GM19463 (cell line): ENCODE measurements around the gene RANBP9.

Source experiments
- ATAC-seq: cut with Tn5 transposase; IDR thresholded peaks from one replicate; pipeline ENCODE4 v1.9.1; 2021; ENCODE audit warnings: mild to moderate bottlenecking, moderate library complexity; ENCODE audit not compliant: unreplicated experiment

Gene RANBP9

DNA sequence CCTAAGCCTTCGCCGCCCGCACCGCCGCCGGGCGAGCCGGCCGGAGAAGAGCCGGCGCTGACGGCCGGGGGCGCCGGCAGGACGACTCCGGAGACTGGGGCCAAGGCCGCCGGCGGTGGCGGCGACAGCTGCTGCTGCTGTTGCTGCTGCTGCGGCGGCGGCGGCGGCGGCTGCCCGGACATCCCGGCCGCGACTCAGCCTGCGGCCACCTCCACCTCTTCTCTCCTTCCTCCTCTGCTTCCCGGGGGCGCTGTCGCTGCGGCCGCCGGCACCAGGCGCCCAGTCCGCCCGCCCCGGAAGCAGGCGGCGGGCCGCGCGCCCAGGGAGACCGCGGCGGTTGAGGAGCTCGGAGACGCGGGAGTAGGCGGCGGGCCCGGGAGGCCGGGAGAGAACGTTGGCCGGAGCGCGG, 307 bp downstream of the RANBP9 start:
- ATAC-seq = peak; percentile 56

DNA sequence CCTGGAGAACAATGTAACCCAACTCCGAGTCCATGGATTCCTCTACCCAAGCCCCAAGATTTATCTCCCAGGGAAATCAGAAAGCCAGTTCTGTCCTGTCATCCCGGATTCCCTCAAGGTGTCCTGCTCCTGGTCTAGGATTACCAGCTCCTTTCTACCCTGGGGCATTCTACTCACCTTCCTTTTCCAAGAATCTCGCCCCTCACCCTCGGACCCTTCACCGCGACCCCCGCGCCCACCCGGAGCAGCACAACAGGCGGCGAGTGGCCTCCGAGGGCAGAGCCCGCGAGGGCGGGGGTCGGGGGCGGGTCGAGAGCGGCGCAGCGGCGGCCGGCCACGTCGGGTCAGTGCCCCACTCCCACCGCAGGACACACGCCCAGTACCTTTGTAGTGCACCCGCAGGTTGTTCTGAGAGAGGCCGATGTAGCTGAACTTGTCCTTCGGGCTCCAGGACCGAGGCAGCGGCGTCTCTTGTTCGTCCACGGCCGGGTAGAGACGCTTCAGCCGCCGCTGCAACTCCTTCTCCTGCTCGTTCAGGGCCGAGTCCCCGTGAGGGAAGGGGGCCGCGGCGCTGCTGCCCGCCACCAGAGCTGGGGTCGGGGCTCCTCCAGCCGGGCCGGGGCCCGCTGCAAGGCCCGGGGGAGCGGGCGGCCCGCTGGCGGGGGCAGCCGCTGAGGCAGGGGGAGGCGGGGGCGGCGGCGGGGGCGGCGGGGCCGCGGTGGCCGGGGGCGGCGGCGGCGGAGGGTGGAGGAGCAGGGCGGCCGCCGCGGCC, 897 bp downstream of the RANBP9 start:
- ATAC-seq = peak; percentile 4

DNA sequence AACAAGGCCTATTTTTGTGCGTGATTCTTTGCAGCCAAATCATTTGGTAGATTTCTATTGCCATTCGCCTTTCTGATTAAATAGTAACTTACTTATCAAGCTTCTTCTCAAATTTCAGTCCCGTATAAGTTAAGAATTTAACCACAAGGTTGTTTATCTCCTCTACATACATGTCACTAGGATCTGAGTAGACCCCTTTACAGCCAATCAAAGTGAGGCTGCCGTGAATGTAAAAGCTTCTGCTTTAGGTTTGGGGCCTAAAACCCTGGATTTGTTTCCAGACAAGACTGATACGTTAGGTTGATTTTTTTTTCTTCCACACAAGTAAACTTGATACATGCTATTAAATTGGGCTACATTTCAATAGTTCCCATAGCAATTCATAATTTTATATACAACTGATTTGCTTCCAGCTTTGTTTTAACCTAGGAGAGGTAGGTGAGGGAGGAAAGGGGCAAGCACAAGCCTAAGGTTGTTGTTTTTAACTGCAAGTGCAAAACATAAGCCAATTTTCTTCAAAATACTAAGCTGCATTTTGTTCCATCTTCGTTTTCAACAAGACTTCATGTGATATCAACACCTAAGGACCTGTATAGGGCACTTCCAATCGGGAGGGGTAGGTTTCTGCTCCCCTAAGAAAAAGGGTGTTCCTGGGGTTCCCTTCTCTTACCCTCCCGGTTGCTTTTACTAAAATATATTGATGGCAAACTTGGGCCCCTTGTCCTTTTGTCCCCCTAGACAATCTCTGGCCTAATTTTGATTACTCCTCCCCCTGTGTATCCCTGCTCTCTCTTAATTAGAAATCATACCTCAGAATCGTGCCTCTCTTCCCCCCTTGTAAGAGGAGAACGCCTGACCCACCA, 1.7 kb downstream of the RANBP9 start:
- no peak for ATAC-seq

DNA sequence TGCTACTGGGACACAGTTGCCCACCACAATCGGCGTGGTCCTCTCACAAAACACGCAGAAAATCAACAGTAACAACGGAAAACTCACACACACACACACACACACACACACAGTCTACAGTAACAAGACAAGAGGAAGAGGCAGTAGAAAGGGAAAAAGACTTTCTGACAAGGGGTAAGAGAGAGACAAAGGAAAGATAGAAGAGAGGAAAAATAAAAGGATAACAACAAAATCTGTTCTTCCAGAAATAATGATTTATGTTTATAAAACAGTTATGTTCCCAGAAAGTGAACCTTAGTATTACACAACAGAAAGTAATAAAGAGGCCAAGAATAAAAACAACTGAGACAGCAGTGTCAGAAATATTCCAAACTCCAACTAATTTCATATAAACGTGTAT, 2.9 kb downstream of the RANBP9 start:
- ATAC-seq = no peak

DNA sequence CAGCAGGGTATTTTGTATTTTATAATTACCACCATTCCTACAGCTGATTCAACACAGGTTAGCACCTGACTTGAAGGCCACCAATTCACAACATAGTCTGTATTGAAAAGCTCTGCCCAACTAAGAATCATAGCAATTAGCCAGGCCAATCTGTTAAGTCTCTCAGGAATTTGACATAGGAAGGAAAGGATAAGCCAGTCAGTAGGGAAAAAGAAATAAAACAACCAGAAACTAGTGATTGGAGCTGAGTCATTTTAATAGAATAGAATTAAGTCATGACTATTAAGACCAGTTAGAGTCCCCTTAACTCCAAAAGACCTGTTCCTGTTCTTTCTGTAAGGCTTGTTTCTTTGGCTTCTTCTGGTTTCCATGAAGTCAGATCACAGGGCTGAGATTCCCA, 8.1 kb downstream of the RANBP9 start:
- no peak for ATAC-seq

DNA sequence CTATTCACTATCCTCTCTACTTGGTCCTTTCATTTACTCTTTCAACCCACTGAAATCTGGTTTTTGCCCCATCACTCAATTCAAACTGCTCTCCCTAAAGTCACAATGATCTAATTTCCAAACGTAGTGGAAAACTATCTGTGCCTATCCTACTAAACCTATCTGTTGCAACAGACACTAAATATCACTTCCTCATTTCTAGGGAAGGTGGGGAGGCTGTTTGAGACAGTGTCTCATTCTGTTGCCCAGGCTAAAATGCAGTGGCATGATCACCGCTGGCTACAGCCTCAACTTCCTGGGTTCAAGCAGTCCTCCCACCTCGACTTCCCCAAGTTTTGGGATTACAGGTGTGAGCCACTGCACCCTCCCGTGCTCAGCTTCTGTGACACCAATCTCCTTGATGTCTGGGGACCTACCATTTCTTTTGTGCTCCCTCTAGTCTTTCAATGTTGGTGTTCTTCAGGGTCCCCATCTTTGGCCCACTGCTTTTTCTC, 8.8 kb downstream of the RANBP9 start:
- no peak for ATAC-seq

DNA sequence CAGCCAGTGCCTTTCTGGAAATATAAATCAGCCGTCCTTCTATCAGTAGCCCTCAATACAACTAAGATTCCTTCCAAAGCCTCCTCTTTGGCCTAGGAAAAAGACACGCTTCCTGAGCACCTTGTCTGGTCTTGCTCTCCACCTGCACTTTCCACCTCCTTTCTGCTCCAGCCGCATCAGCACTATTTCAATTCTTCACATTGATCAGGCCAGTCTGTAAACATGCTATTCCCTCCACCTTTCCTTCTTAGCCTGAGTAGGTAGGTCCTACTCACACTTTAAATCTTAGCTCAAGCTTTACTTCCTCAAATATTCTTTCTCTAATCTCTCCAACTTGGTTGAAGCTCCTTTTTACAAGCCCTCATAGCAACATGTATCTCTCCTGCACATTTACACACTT, 11.4 kb downstream of the RANBP9 start:
- ATAC-seq = no peak

DNA sequence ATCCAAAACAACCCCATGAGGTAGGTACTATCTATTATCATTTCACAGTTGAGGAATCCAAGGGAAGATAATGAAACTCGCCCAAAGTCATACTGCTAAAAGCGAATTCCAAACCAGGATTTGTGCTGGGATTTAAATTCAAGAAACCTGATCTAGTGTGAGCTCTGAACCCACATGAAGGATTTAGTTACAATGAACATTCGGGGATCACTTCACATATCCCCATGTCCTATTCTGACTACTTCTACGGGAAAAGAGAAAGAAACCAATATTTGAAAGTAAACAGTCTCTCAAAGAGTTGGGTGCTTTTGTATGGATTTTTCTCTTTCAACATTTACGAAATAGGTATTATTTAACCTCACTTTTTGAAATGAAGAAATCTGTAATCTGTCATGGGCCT, 12.9 kb downstream of the RANBP9 start:
- no peak for ATAC-seq

DNA sequence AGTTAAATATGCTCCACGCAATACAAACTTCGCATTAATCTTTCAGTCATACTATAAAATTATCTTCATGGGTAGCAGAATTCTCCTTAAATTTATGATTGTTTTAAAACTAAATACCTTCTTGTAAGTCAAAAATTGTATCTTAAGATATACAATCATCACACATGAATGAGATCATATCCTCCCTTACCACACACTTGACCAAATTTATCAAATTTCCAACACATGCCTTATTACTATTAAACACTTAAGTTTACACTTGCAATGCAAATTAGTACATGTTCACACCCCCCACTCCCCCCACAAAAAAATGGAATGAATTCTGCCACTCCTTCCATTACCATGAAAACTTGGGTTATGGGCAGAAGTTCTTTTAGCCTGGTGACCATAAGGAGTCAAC, 13.8 kb downstream of the RANBP9 start:
- ATAC-seq = no peak

DNA sequence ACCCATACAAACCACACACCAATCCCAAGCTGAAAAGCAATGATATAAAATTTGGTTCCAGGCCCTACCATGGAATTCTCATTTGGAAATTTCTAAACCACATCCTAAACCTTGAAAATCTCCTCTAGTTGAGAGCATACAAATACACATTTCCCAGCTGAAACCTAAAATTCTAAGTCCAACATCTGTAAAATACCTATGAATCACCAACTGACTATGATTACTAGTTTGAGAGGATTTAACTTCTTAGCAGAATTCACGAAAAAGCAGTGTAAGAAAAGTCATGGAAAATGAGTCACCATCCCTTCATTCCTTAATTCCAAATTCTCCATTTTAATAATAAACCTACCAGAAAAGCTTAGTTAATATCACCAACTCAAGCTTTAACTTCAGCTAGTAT, 15.4 kb downstream of the RANBP9 start:
- no peak for ATAC-seq

DNA sequence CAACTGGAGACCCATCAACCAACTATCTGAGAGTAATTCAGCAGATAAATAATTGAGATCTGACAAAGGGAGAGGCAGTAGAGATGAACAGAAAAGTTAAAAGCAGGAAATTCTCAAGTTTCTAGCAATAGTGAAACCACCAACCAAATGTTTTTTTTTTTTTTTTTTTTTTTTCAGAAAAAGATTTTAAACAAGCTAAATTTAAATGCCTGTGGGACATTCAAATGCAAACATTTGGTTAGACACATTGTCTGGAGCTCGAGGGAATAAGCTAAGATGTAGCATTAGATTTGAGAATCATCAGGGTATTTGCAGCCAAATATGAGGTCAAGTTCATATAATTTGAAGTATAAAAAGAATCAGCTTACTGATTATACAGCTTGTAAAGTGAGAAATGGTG, 16.4 kb downstream of the RANBP9 start:
- no peak for ATAC-seq

DNA sequence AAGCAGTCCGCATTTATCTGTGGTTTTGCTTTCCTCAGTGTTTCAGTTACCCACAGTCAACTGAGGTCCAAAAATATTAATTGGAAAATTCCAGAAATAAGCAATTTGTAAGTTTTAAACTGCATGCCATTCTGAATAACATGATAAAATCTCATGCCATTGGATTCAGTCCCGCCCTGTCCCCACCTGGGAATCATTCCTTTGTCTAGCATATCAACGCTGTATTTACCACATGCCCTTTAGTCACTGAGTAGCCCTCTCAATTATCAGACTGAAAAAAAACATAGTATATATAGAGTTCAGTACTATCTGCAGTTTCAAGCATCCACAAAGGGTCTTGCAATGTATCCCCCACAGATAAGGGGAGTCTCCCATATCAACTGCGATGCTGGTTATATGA, 17.1 kb downstream of the RANBP9 start:
- ATAC-seq = no peak

DNA sequence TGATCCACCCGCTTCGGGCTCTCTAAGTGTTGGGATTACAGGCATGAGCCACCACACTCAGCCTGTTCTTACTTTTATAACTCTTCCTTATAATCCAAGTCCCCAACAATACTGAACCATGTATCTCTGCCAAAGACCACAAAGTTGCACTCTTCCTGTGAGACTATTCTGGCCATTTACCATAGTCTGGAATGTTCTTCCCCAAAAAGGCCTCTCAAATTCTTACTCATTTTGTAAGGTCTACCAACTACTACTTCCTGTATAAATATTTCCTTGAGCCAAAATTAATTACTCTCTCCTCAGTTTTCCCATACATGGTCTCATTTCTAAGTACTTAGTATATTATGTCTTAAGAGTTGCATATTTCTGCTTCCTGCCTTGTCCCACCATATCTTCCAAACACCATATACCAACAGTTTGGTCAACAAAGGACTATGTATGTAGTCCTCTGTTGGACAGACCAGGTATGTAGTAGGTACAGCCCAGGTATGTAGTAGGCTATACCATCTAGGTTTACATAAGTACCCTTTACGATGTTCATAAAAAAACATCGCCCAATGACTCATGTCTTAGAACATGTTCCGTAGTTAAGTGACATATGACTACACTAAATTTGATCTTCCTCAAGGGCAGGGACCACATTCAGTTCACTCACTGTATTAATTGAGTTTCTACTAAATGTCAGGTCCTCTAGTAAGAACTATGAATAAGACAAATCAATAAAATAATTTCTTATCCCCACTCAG, 22.0 kb downstream of the RANBP9 start:
- no peak for ATAC-seq

DNA sequence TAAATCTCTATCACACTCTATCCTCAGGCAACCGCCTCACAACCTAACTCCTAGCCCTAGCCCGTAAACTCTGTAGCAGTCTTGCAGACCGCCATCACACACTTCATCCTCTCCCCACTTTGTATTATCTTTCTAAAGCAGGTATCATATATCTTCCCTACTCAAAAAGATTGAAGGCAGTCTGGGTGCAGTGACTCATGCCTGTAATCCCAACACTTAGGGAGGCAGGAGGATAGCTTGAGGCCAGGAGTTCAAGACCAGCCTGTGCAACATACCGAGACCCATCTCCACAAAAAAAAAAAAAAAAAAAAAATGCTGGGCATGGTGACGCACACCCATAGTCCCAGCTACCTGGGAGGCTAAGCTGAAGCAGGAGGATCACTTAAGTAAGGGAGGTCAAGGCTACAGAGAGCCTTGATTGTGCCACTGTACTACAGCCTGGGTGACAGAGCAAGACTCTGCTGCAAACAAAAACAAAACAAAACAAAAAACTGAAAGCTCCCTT, 22.9 kb downstream of the RANBP9 start:
- ATAC-seq = no peak

DNA sequence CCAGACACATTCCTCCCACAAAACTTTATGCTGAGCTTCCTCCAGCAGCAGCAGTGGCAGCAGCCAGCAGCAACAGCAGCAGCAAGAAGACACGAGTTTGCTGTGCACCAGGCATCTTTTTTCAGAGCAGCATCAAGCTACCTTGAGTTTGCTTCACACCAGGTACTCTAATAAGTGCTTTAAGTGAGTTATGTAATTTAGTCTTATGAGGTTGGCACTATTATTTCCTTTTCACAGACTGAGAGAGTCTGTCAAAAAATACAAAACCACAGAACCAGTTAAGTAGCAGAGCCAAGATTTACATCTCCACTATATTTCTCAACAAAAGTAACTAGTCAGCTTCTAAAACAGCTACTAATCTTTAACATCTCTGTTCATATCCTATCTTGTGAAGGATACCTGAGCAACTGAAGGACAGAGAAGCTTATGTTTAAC, 23.7 kb downstream of the RANBP9 start:
- ATAC-seq = no peak

DNA sequence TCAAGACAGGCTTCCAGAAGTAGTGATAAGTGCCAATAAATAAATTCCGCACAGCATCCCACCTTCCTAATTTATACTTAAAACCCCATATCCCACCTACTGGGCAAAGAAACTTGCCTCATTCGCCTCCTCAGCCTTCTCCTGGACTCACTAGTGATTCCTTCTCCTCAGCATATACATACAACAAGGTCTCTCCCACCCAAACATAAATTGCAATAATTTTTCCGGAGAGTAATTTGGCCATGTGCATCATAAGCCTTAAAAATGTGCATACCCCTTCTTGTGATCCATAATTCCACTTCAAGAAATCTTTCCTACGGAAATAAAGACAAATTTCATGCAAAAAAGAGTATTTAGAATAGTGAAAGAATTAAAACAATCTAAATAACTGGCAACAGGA, 26.8 kb downstream of the RANBP9 start:
- ATAC-seq = no peak

DNA sequence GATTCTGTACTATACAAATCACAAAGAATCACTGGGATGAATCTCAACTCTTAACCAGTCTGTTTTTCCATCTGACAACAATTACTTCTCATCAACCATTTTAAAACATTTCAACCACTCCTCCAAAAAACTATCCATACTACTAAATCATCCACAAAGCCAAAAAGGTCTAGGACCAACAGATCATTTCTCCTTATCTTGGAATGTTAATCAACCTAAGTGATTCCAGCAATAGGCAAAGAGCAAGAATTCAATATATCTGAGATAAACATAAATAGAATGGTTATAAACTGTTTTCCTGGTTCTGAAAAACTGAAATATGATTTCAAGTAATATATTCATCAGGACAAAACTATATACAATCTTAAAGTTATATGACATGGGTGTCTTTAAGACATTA, 28.6 kb downstream of the RANBP9 start:
- no peak for ATAC-seq

DNA sequence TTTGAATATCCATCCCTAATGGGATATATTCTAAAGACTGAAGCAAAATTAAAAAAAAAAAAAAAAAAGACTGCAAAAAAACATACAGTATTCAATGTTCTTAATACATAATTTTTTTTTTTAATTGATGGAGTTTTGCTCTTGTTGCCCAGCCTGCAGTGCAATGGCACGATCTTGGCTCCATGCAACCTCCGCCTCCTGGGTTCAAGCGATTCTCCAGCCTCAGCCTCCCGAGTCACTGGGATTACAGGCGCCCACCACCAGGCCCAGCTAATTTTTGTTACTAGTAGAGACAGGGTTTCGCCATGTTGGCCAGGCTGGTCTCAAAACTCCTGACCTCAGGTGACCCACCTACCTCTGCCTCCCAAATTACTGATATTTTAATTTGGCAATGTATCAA, 29.3 kb downstream of the RANBP9 start:
- no peak for ATAC-seq

DNA sequence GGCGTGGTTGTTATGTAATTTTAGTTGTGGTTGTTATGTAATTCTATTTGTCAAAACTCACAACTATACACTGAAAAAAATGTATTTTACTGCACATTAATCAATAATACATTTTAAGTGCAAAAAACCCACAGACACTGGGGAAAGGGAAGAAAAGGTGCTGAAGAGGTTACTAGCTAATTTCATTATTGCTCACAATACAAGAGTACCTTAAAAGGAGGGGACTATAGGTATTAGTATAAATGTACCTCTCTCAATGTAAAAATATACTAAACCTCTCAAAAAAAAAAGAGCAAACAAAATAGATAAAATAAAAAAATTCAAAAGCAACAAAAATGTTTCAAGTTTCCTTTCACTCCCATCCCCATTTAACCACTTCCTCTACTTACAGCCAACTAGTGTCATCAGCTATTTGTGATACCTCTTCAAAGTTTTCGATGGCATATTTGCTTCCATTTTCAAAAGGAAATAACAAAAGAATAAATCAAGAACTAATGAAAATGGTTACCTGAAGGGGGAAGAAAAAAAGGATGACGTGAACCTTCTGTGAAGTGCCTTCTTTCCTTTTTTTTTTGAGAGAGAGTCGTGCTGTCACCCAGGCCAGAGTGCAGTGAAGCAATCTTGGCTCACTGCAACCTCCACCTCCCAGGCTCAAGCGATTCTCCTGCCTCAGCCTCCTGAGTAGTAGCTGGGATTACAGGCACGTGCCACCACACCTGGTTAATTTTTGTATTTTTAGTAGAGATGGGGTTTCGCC, 30.2 kb downstream of the RANBP9 start:
- no peak for ATAC-seq

DNA sequence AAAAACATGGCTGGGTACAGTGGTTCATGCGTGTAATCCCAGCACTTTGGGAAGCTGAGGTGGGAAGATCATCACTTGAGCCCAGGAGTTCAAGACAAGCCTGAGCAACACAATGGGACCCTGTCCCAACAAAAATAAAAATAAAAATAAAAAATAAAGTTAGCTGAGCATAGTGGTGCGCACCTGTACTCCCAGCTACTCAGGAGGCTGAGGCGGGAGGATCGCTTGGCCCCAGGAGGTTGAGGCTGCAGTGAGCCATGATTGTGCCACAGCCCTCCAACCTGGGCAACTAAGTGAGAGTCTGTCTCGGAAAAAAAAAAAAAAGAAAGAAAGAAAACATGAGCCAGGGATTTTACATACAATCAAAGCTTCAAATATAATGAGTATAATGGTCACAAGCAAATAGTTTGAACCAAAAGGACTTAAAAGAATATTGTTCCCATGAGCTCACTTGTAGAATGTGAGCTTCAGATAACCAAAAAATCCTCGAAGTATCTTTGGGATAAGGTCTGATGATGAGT, 31.1 kb downstream of the RANBP9 start:
- no peak for ATAC-seq
